GM23338 (cell line): ENCODE data around the gene OBP2A.

Experiments
- CREB1 ChIP-seq: fragments of 250-450 bp; sonication (Bioruptor Pico); IDR thresholded peaks from 2 replicates; pipeline ENCODE4 v1.5.0; 2020; ENCODE audit warnings: low read depth, mild to moderate bottlenecking, moderate library complexity
- CTCF ChIP-seq, 2 experiments: fragments of 200-600 bp in 1 of 2; sonication (generic) in 1 of 2; conservative IDR thresholded peaks; 2 replicates each; pipeline versions ENCODE4 v1.5.1 to v1.6.1; 2016 to 2017; ENCODE audit warnings: antibody characterized with exemption in 2 of 2, low read depth in 2 of 2, mild to moderate bottlenecking in 2 of 2, moderate library complexity in 1 of 2
- EZH2 ChIP-seq: fragments of 200-600 bp; sonication (generic); IDR thresholded peaks from one replicate; pipeline ENCODE4 v1.8.0; 2017; ENCODE audit warnings: antibody characterized with exemption, mild to moderate bottlenecking, low read depth; ENCODE audit not compliant: unreplicated experiment
- EZH2phosphoT487 ChIP-seq: fragments of 200-600 bp; sonication (generic); IDR thresholded peaks from one replicate; pipeline ENCODE4 v1.8.1; 2018; ENCODE audit warnings: antibody characterized with exemption; ENCODE audit not compliant: unreplicated experiment
- JUNB ChIP-seq: IDR thresholded peaks from one replicate; pipeline ENCODE4 v1.6.1; 2016; ENCODE audit warnings: antibody characterized with exemption; ENCODE audit not compliant: unreplicated experiment
- POLR2AphosphoS5 ChIP-seq: IDR thresholded peaks from 2 replicates; pipeline ENCODE4 v1.6.1; 2016; ENCODE audit warnings: antibody characterized with exemption, low read depth
- REST ChIP-seq: IDR thresholded peaks from one replicate; pipeline ENCODE4 v1.6.1; 2018; ENCODE audit warnings: antibody characterized with exemption; ENCODE audit not compliant: unreplicated experiment
- STAT1 ChIP-seq: IDR thresholded peaks from one replicate; pipeline ENCODE4 v1.6.1; 2016; ENCODE audit warnings: antibody characterized with exemption; ENCODE audit not compliant: unreplicated experiment
- ZNF331 ChIP-seq: fragments of 250-450 bp; sonication (Bioruptor Pico); IDR thresholded peaks from 2 replicates; pipeline ENCODE4 v1.5.0; 2020; ENCODE audit warnings: low read depth, mild to moderate bottlenecking, moderate library complexity

GRCh38 chr9:135596211-135596610 lies 50.3 kb downstream of the OBP2A start:
- TF ChIP-seq CTCF (conservative IDR thresholded peaks at IDR 0.05; ENCODE audit: low read depth in 2 of 2) (no peak), POLR2AphosphoS5 (no peak), EZH2 (no peak), EZH2phosphoT487 (no peak), JUNB (no peak), REST (no peak), STAT1 (no peak), ZNF331 (CRISPR knock-in tag) (no peak), CREB1 (no peak)
